DOHH2 (cell line): Measurements from ENCODE around the gene FZD7.

Source experiments
- EZH2phosphoT487 ChIP-seq: fragments of 200-600 bp; sonication (generic); IDR thresholded peaks from 2 replicates; pipeline ENCODE4 v1.6.1; 2017; ENCODE audit warnings: borderline replicate concordance, mild to moderate bottlenecking, antibody characterized with exemption, low read length, moderate library complexity, mixed read lengths
- TF ChIP-seq, protein P1 (sequence below): fragments of 200-600 bp; sonication (generic); IDR thresholded peaks from one replicate; pipeline ENCODE4 v1.5.1; 2014; ENCODE audit warnings: antibody characterized with exemption, mild to moderate bottlenecking, low read depth, low read length; ENCODE audit not compliant: poor library complexity, severe bottlenecking

GRCh38 chr2:202005272-202005887 lies 28.3 kb upstream of the FZD7 start:
- TF ChIP-seq, protein P1, sequence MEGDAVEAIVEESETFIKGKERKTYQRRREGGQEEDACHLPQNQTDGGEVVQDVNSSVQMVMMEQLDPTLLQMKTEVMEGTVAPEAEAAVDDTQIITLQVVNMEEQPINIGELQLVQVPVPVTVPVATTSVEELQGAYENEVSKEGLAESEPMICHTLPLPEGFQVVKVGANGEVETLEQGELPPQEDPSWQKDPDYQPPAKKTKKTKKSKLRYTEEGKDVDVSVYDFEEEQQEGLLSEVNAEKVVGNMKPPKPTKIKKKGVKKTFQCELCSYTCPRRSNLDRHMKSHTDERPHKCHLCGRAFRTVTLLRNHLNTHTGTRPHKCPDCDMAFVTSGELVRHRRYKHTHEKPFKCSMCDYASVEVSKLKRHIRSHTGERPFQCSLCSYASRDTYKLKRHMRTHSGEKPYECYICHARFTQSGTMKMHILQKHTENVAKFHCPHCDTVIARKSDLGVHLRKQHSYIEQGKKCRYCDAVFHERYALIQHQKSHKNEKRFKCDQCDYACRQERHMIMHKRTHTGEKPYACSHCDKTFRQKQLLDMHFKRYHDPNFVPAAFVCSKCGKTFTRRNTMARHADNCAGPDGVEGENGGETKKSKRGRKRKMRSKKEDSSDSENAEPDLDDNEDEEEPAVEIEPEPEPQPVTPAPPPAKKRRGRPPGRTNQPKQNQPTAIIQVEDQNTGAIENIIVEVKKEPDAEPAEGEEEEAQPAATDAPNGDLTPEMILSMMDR: no peak
- no peak for TF ChIP-seq EZH2phosphoT487
